LHCN-M2 (cell line): Measurements from ENCODE around the gene FRAT2. TPM values are rescaled to one million over a fixed set of nuclear protein-coding genes. Genes with fewer than 3 reads are reported as not detected.
"Not testable (repeated sequence)": the region's sequence is repeated elsewhere in the genome, so short reads cannot be mapped to it uniquely, and the experiment has no call there.

Experiments used
- DNase-seq: peaks from one replicate; pipeline ENCODE4 v3.0.0-alpha.2; 2012; ENCODE audit warnings: low read depth
- total RNA-seq: library from RNA; depleted of rRNA; stranded (reverse); fragments of >200 nt; gene quantifications from 2 replicates; pipeline ENCODE4 v1.2.3, GENCODE V29; 2014

Gene FRAT2
- total RNA-seq, 1 experiment from 2014 or later: 4.8 TPM

DNA sequence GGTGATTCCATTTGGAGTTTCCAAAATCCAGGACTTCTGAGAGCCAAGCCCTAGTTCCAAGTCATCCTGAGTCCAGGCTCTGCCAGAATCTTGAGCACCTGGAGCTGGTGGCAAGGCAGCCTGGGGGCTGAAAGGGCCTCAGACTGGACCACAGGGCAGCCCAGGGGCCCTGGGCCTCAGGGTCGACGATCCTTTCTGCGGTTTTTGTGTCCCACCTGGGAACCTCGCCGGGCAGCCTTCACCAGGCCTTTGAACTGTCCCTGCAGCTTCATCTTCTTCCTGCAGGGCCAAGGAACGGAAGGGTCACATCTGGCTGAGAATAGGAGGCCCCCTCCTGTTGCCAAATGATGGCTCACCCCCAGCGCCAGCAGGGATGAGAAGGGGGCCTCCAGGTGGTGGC lies 22.4 kb upstream of the FRAT2 start:
- no peak for DNase-seq

GRCh38 chr10:97356318-97356914 lies 21.9 kb upstream of the FRAT2 start:
- DNase-seq: peak; percentile 73

DNA sequence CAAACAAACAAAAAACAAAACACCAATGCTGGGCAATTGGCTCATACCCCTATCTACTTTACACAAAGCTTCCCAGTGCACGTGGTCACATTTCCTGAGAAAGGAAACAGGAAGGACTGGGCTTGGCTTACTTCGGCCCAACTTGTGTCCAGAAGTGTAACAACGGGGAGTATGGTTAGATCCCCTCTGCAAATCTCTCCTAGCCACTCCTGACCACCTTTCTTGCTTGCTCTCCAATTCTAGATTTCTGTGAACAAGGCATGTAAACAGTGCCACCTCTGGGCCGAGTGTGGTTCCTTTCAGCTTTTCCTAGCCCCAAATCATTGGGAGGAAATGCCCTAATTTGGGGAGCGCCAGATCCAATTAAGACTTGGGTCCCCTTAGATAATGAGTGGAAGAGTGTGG lies 21.0 kb upstream of the FRAT2 start:
- DNase-seq: peak; percentile 10

DNA sequence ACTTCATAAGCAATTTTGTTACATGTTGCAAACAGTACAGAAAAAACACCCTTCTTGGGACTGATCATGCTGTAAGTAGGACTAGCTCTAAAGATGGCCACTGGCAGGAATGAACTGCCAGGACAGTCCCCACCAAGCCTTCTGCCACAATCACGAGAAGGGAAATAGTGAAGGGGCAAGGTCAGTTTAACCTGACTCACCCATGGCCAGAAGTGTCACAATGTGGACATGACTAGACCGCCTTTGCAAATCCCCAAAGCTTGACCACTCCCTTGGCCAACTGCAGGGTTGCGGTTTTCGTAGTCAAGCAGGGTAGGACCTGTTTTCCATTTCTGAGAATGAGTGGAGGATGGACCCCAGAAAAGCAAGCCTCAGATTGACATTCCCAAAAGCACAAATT lies 19.4 kb upstream of the FRAT2 start:
- DNase-seq: no peak

DNA sequence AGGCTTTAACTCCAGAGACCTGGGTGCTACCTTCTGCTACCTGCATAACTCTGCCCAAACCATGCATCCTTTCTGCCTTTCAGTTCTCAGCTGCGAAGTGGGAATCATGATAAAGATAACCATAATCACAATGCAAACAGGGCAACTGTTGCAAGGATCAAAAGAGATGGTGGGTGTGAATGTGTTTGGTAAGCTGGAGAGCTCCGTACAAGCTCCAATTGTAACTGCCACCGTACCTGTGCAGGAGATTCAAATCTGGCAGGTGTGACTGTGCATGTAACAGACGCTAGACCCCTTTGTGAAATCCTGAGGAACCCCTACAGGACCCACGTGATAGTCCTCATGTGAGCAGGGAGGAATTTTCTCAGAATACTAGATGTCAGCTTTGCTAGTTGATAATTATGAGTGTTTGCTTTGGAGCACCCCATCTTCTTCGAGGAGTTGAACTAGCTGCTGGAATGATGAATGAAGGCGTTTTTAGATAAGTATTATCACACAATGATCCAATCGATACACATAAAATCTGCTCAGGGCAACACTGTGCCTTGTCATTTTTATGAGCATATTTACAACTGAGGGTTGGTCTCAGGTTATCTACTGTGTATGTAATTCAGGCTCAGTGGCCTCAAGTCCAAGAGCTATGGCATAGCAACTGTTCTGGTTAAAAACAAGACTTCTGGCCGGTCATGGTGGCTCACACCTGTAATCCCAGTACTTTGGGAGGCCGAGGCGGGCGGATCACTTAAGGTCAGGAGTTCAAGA lies 15.4 kb upstream of the FRAT2 start:
- DNase-seq: no peak

GRCh38 chr10:97347317-97347716 lies 12.8 kb upstream of the FRAT2 start:
- no peak for DNase-seq

- not testable (repeated sequence) for DNase-seq
These were observed 9.1 kb upstream of the FRAT2 start for GRCh38 chr10:97343664-97344063.

DNA sequence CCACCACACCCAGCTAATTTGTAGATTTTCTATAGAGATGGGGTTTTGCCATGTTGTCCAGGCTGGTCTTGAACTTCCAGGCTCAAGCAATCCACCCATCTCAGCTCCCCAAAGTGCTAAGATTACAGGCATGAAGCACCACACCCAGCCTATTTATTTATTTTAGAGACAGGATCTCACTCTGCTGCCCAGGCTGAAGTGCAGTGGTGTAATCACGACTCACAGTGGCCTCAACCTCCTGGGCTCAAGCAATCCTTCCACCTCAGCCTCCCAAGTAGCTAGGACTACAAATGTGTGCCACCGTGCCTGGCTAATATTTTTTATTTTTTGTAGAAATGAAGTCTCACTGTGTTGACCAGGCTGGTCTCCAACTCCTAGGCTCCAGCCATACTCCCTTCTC lies 6.9 kb upstream of the FRAT2 start:
- no peak for DNase-seq

DNA sequence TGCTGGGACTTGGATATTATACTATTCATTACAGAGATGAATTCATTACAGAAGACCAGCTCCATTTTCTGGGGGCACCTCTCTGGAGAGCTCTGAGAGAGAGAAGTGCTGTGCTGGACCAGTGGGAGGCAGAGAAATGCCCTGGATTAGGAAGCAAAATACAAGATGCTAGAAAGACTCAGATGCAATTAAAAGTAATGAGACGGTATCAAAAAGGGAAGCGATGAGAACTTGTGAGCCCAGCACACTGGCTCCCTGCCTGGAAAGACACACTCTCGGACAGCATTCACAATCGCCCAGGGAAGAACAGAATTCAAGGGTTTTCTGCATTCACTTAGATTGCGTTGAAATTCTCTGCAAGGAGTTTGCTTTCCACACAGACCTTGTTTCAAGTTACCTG lies 3.5 kb upstream of the FRAT2 start:
- no peak for DNase-seq

GRCh38 chr10:97336942-97337831 lies 2.7 kb upstream of the FRAT2 start:
- no peak for DNase-seq

DNA sequence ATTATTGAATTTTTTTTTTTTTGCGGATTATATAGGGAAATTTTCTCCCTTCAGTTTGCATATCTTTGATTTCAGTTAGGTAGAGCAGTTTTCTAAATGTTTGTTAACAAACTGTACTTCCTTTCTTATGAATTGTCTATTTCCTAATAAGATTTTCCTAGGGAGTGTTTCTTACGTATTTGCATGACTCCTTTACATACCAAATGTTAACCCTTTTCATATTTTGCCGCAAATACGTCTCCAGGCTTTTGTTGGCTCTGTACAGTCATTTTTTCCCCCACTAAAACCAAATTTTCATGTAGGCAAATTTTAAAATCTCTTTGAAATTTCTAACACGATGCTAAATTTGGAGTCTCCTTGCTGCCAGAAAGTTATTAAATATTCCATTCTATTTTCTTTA lies 1.9 kb upstream of the FRAT2 start:
- no peak for DNase-seq

GRCh38 chr10:97336006-97336405 lies 1.5 kb upstream of the FRAT2 start:
- no peak for DNase-seq

GRCh38 chr10:97335188-97335619 lies 675 bp upstream of the FRAT2 start:
- DNase-seq: no peak

DNA sequence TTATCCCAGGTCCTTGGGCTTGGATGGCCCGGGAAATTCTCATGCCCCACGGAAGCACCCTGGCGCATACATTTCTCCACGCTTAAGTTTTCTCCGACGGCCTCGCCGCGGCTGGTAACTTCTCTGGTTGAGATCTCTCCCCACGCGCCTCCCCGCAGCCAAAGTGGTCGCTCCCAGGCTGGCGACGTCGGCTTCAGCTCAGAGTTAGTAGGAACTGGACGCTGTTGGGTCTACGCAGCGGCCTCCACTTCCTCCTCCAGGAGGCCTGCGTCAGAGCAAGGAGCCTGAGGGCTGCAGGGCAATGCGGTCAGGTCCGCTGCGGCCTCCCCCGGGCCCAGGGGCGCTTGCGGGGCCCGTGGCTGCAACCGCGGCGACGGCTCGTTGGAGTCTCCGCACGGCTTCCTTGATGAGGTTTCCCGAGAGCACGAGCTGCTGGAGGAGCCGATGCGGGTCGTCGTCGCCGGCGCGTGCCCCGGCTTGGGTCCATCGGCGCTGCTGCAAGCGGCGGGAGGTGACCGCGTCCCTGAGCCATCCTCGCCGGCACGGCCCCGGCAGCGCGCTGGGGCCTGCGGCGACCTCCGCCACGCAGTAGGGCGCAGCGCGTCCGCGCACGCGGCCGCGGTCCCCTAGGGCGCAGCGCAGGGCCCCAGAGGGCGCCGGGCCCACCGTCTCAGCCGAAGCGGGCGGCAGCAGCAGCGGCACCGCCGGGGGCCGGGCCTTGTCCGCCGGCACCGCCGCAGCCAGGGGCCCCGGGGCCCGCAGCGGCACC lies 744 bp downstream of the FRAT2 start:
- no peak for DNase-seq

GRCh38 chr10:97333351-97333600 lies 1.3 kb downstream of the FRAT2 start:
- DNase-seq: peak; percentile 58

DNA sequence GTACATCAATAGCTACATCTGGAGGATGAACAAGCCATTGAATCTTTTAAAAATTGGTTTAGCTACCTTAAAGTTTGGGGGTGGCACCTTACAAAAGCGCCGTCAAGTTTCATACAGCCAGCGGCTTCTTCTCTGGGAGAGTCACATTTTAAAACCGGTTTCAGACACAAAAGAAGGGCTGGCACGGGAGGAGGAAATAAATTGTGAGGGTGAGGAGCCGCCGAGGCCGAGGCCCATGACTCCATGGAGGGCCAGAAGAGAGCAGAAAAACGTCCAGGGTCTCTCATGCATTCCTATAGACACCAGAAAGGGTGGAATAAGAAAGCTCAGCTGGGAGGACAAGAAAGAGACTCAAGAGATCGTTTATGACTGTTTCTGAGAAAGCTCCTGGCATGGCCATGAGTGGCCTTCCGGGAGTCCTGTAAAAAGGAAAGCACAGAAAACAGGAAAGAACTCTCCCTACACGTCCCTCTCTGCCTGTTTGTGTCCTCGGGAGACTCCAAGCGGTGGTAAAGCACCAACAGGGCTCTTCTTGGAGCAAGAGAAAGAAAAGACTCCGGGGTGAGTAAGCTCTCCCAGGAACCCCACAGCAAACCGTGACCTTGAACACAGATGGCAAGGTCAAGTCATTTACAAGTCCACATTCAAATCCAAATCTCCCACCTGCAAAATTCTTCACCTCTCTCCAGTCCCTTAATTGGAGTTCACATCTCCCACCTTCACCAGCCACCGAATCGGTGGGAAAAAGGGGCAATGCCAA lies 1.8 kb downstream of the FRAT2 start:
- peak; percentile 88 for DNase-seq

- DNase-seq: no peak
These were observed 3.3 kb downstream of the FRAT2 start for GRCh38 chr10:97331153-97331703.

GRCh38 chr10:97329766-97330165 lies 4.8 kb downstream of the FRAT2 start:
- no peak for DNase-seq

- no peak for DNase-seq
These were observed 5.7 kb downstream of the FRAT2 start for GRCh38 chr10:97328646-97329453.
